CD4-positive, alpha-beta memory T cell (primary cell): ENCODE measurements around the gene POLR3F. TPM values are rescaled to one million over a fixed set of nuclear protein-coding genes. Genes with fewer than 3 reads are reported as not detected.
A peak's percentile ranks its signal among the peaks of the same experiment; 100 is the strongest.
"Not testable (repeated sequence)": the region's sequence is repeated elsewhere in the genome, so short reads cannot be mapped to it uniquely, and the experiment has no call there.

Source experiments
- CTCF ChIA-PET: fragments of 350-600 bp; sonication (Branson Sonifier 250); formaldehyde crosslinking; loops from one replicate; lab custom pipeline; 2021; ENCODE audit warnings: inconsistent platforms; ENCODE audit not compliant: partially characterized antibody; lab: Charles Lee
- POLR2A ChIA-PET: fragments of 350-600 bp; sonication (Branson Sonifier 250); formaldehyde crosslinking; loops from one replicate; lab custom pipeline; 2021; ENCODE audit not compliant: partially characterized antibody; lab: Charles Lee
- DNase-seq, 5 donors: peaks; one replicate each; pipeline versions ENCODE4 v3.0.0 to v3.0.0-alpha.2; 2020 to 2022; ENCODE audit warnings: mixed read lengths in 1 of 5
- H3K27ac ChIP-seq: one replicate; pipeline ENCODE4 v1.7.0; 2013; ENCODE audit warnings: low read depth, low read length
- H3K27me3 ChIP-seq: 2 replicates; pipeline ENCODE4 v1.7.0; 2013; ENCODE audit warnings: mild to moderate bottlenecking, low read length, moderate library complexity; ENCODE audit not compliant: insufficient read depth
- H3K36me3 ChIP-seq: 2 replicates; pipeline ENCODE4 v1.7.0; 2013; ENCODE audit warnings: mild to moderate bottlenecking, low read length, moderate library complexity; ENCODE audit not compliant: insufficient read depth
- H3K4me1 ChIP-seq: 2 replicates; pipeline ENCODE4 v1.7.0; 2013; ENCODE audit warnings: mild to moderate bottlenecking, low read length, moderate library complexity; ENCODE audit not compliant: insufficient read depth
- H3K4me3 ChIP-seq, 2 donors: one replicate each; pipeline ENCODE4 v1.7.0; 2013; ENCODE audit warnings: low read length in 2 of 2, mild to moderate bottlenecking in 1 of 2
- H3K9me3 ChIP-seq, 2 donors: one replicate each; pipeline ENCODE4 v1.7.0; 2013; ENCODE audit warnings: low read length in 2 of 2, control low read depth in 1 of 2; ENCODE audit not compliant: control insufficient read depth in 1 of 2
- H3K27ac Mint-ChIP-seq, 7 donors: one replicate each; pipeline ENCODE4 v1.8.0; 2020 to 2021; ENCODE audit warnings: mixed read lengths in 7 of 7, mild to moderate bottlenecking in 6 of 7, inconsistent platforms in 3 of 7, moderate library complexity in 3 of 7
- H3K27me3 Mint-ChIP-seq, 2 donors: one replicate each; pipeline ENCODE4 v1.8.0; 2020 to 2021; ENCODE audit warnings: mixed read lengths in 2 of 2
- H3K36me3 Mint-ChIP-seq, 2 donors: one replicate each; pipeline ENCODE4 v1.8.0; 2020 to 2021; ENCODE audit warnings: mixed read lengths in 2 of 2, inconsistent platforms in 1 of 2, mild to moderate bottlenecking in 1 of 2
- H3K4me1 Mint-ChIP-seq, 4 donors: one replicate each; pipeline ENCODE4 v1.8.0; 2020 to 2021; ENCODE audit warnings: mixed read lengths in 4 of 4, mild to moderate bottlenecking in 1 of 4
- H3K4me3 Mint-ChIP-seq, 8 donors: one replicate each; pipeline ENCODE4 v1.8.0; 2020 to 2021; ENCODE audit warnings: mixed read lengths in 8 of 8, mild to moderate bottlenecking in 7 of 8, moderate library complexity in 6 of 8, inconsistent platforms in 3 of 8
- H3K9me3 Mint-ChIP-seq, 8 donors: one replicate each; pipeline ENCODE4 v1.8.0; 2020 to 2021; ENCODE audit warnings: mixed read lengths in 8 of 8, mild to moderate bottlenecking in 5 of 8, inconsistent platforms in 3 of 8, moderate library complexity in 1 of 8
- intact Hi-C: fragments of 100-400 bp; cut with micrococcal nuclease; formaldehyde crosslinking; loops from one replicate; pipeline ENCODE4 v1.15.1; 2023
- polyA plus RNA-seq, 2 donors: library from polyadenylated mRNA; unstranded; fragments of 300-500 nt; fragmentation: Illumina TruSeq; gene quantifications; one replicate each; pipeline ENCODE4 v1.2.3, GENCODE V29; 2021
- total RNA-seq, 2 experiments: library from RNA; stranded (reverse); gene quantifications; one replicate each; pipeline ENCODE4 v1.2.3, GENCODE V29; 2021

POLR3F gene
- total and polyA plus RNA-seq, 4 experiments from 2014 or later = 7.1 to 9.1 (median 7.8) TPM

DNA sequence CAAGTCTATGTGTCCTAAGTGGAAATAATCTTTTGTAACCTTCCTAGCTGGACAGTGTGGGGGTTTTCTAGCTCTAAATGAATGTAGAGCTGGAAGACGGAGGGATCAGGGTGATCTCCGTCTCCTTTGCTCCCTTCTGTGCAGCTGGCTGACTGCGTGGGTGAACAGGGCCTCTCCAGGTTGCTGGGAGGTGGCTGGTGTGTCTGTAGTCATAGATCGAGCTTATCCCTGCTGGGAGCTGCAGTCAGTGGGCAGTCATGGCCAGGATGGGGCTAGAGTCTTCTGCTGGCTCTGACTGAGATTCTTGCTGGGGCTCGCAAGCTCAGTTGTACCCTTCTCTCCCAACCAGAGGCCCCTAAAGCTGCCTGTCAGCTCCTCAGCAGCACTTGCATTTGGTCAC is 46.9 kb downstream of the POLR3F start:
- Histone ChIP-seq H3K9me3 (no peaks in the 10 kb centered on the region), H3K27me3 (no peaks in the 10 kb centered on the region), H3K4me1 (peaks cover 11% of the 10 kb centered on the region), H3K4me3 (no peak overlapping the region), H3K36me3 (peaks cover 29% of the 10 kb centered on the region), H3K27ac (no peak overlapping the region)
- ChIA-PET CTCF (no interaction called here), POLR2A (interaction anchor here (1.9 kb wide), 1 partner anchor 18 kb away, joined by 7 read pairs; the partner anchor contains the start of gene RBBP9)
- Mint-ChIP-seq H3K9me3 (no peaks in the 10 kb centered on the region), H3K36me3 (peaks cover 32 to 55% of the 10 kb centered on the region in 2 donors), H3K27me3 (no peaks in the 10 kb centered on the region), H3K4me3 (no peak overlapping the region), H3K27ac (peak overlapping the region in 1 of 7 donors; percentile 60), H3K4me1 (peaks cover 17 to 34% (median 25%) of the 10 kb centered on the region in 4 donors)
- no peak for DNase-seq
- intact Hi-C loops = no loop called here

DNA sequence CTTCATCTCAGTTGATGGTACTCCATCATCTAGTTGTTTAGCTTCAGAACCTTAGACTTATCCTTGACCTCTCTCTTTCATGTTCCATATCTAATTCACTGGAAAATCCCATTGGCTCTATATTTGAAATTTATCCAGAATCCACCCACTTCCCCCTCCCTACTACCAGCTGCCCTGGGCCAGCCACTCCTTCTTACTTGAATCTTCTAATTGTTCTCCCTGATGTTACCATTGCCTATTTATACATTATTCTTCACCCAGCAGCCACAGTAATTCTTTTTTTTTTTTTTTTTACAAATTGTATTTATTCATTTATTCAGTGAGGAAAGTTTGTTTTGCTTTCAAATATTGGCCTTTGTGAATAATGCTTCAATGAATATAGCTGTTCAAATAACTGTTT is 48.8 kb downstream of the POLR3F start:
- ChIA-PET CTCF (no interaction called here), POLR2A (no interaction called here)
- Histone ChIP-seq H3K27me3 (no peaks in the 10 kb centered on the region), H3K9me3 (no peaks in the 10 kb centered on the region), H3K36me3 (peaks cover 20% of the 10 kb centered on the region), H3K4me1 (peaks cover 7% of the 10 kb centered on the region), H3K27ac (no peak overlapping the region), H3K4me3 (no peak overlapping the region)
- intact Hi-C loops = no loop called here
- Mint-ChIP-seq H3K4me1 (peaks cover 8 to 20% (median 15%) of the 10 kb centered on the region in 4 donors), H3K36me3 (peaks cover 22 to 40% of the 10 kb centered on the region in 2 donors), H3K4me3 (no peak overlapping the region), H3K27me3 (no peaks in the 10 kb centered on the region), H3K27ac (peak overlapping the region in 1 of 7 donors; percentile 50), H3K9me3 (no peaks in the 10 kb centered on the region)
- DNase-seq = no peak

DNA sequence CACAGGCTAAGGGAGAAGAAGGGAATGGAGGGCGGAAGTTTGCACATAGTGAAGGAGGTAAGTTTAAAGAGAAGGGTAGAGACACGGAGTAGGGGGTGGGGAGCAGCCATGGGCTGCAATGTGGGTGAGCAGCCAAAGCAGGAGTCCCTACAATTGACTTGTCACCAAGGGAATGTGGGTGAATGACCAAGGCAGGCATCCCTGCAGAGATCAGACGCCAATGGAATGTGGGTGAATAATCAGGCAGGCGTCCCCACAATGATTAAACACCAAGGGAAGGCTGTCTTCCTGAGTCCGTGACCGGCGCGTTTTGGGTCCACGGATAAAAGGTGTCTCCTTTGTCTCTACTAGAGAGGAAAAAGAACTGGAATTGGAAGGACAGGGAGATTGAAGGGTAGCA is 54.9 kb downstream of the POLR3F start:
- CTCF ChIA-PET, H3K4me1 Mint-ChIP-seq, H3K4me1 ChIP-seq, H3K4me3 Mint-ChIP-seq, intact Hi-C loops, H3K27me3 ChIP-seq, DNase-seq, H3K9me3 Mint-ChIP-seq, H3K9me3 ChIP-seq, H3K27ac Mint-ChIP-seq, H3K27ac ChIP-seq, H3K27me3 Mint-ChIP-seq, H3K4me3 ChIP-seq, POLR2A ChIA-PET: not testable (repeated sequence)
- H3K36me3 ChIP-seq = peaks cover 23% of the 10 kb centered on the region
- peaks cover 25 to 26% of the 10 kb centered on the region in 2 donors for H3K36me3 Mint-ChIP-seq

DNA sequence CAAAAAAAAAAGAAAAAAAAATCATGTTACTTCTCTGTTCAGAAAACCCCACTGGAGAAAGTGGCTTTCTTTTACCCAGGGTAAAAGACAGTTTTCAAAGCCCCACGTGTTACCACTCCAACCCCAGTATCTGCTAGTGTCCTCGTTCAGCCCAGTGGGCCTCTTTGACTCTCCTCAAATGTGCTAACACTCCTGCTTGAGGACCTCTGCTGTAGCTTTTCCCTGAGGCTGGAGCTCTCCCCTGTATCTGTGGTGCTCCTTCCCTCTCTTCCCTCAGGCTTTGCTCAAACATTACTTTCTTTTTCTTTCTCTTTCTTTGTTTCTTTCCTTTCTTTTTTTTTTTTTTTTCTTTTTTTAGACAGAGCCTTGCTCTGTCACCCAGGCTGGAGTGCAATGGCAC is 55.9 kb downstream of the POLR3F start:
- no peaks in the 10 kb centered on the region for H3K4me1 Mint-ChIP-seq
- no peak overlapping the region for H3K4me3 Mint-ChIP-seq
- Histone ChIP-seq H3K9me3 (no peaks in the 10 kb centered on the region), H3K4me3 (no peak overlapping the region), H3K4me1 (no peaks in the 10 kb centered on the region), H3K36me3 (peaks cover 32% of the 10 kb centered on the region), H3K27me3 (no peaks in the 10 kb centered on the region), H3K27ac (no peak overlapping the region)
- ChIA-PET POLR2A (no interaction called here), CTCF (no interaction called here)
- H3K27me3 Mint-ChIP-seq = no peaks in the 10 kb centered on the region
- H3K27ac Mint-ChIP-seq = no peak overlapping the region
- H3K36me3 Mint-ChIP-seq = peaks cover 33 to 34% of the 10 kb centered on the region in 2 donors
- H3K9me3 Mint-ChIP-seq = no peaks in the 10 kb centered on the region
- intact Hi-C loops = no loop called here
- DNase-seq = no peak

DNA sequence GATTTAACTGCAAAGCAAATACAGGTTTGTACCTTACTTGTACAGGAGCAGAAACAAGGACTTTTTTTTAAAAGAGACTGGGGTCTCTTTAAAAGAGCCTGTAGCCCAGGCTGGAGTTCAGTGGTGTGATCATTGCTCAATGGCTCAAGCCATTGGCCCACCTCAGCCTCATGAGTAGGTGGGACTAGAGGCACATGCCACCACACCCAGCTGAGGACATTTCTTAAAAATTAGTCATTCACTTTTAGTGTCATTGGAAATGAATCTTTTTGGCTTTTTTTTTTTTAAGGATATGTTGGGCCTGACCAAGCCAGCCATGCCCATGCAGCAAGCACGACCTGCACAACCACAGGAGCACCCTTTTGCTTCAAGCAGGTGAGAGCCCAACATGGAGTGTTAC is 57.5 kb downstream of the POLR3F start:
- peaks cover 0 to 2% (median 0%) of the 10 kb centered on the region in 4 donors for H3K4me1 Mint-ChIP-seq
- Histone ChIP-seq H3K4me1 (no peaks in the 10 kb centered on the region), H3K27ac (no peak overlapping the region), H3K4me3 (no peak overlapping the region), H3K27me3 (no peaks in the 10 kb centered on the region), H3K36me3 (peaks cover 48% of the 10 kb centered on the region), H3K9me3 (no peaks in the 10 kb centered on the region)
- intact Hi-C loops = no loop called here
- ChIA-PET CTCF (no interaction called here), POLR2A (no interaction called here)
- peak overlapping the region in 1 of 7 donors; percentile 49 for H3K27ac Mint-ChIP-seq
- H3K4me3 Mint-ChIP-seq = no peak overlapping the region
- no peaks in the 10 kb centered on the region for H3K9me3 Mint-ChIP-seq
- peaks cover 46 to 50% of the 10 kb centered on the region in 2 donors for H3K36me3 Mint-ChIP-seq
- H3K27me3 Mint-ChIP-seq = no peaks in the 10 kb centered on the region
- DNase-seq = no peak

DNA sequence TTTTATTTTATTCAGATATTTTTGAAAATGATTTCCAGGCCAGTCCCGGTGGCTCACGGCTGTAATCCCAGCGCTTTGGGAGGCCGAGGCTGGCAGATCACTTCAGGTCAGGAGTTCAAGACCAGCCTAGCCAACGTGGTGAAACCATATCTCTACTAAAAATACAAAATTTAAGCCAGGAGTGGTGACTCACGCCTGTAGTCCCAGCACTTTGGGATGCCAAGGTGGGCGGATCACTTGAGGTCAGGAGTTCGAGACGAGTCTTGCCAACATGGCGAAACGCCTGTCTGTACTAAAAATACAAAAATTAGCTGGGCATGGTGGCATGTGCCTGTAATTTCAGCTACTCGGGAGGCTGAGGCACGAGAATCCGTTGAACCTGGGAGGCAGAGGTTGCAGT is 59.6 kb downstream of the POLR3F start:
- intact Hi-C loops, H3K27ac ChIP-seq, DNase-seq, H3K4me3 ChIP-seq, H3K4me1 ChIP-seq, H3K9me3 Mint-ChIP-seq, H3K27me3 Mint-ChIP-seq, H3K27ac Mint-ChIP-seq, H3K9me3 ChIP-seq, POLR2A ChIA-PET, CTCF ChIA-PET, H3K4me3 Mint-ChIP-seq, H3K27me3 ChIP-seq, H3K4me1 Mint-ChIP-seq: not testable (repeated sequence)
- peaks cover 60% of the 10 kb centered on the region for H3K36me3 ChIP-seq
- peaks cover 57 to 66% of the 10 kb centered on the region in 2 donors for H3K36me3 Mint-ChIP-seq

DNA sequence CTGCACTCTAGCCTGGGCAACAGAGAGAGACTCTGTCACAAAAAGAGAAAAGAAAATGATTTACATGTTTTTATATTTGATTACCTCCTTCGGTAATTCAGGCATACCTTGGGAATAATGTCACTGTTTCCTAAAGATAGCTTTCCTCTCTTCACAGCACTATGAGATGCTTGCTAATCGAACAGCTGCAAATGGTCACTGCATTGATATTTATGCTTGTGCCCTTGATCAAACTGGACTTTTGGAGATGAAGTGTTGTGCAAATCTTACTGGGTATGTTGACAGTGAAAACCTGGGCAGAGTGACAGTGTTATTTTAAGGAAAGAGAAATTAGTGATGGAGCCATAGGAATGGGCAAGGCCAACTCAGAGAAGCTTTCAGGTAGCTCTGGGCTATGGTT is 60.1 kb downstream of the POLR3F start:
- intact Hi-C loops = no loop called here

More for the DNA sequence above, 60.1 kb downstream of the POLR3F start:
- ChIA-PET POLR2A (no interaction called here), CTCF (no interaction called here)
- H3K9me3 Mint-ChIP-seq = no peaks in the 10 kb centered on the region
- DNase-seq = no peak
- Histone ChIP-seq H3K27me3 (no peaks in the 10 kb centered on the region), H3K4me1 (no peaks in the 10 kb centered on the region), H3K27ac (no peak overlapping the region), H3K36me3 (peaks cover 65% of the 10 kb centered on the region), H3K9me3 (no peaks in the 10 kb centered on the region), H3K4me3 (no peak overlapping the region)
- no peak overlapping the region for H3K4me3 Mint-ChIP-seq
- no peaks in the 10 kb centered on the region for H3K27me3 Mint-ChIP-seq
- H3K36me3 Mint-ChIP-seq = peaks cover 63 to 72% of the 10 kb centered on the region in 2 donors
- peak overlapping the region in 1 of 7 donors; percentile 12 for H3K27ac Mint-ChIP-seq
- H3K4me1 Mint-ChIP-seq = peaks cover 0 to 2% (median 0%) of the 10 kb centered on the region in 4 donors
